Stimulated activated CD4-positive, alpha-beta T cell treated with anti-CD3 and anti-CD28 coated beads, Interleukin-15, amount 100 ng/mL, for 1 hour (primary cell): ENCODE results near the gene ADGRD1.

Experiments
- DNase-seq, 2 donors: peaks; one replicate each; pipeline ENCODE4 v3.0.0-alpha.2; 2020; ENCODE audit warnings: low read depth in 1 of 2, low spot score in 1 of 2

Gene ADGRD1

GRCh38 chr12:130965214-130965613, 11.5 kb downstream of the ADGRD1 start:
- DNase-seq = no peak

GRCh38 chr12:130965668-130966067, 12.0 kb downstream of the ADGRD1 start:
- no peak for DNase-seq

GRCh38 chr12:130966443-130967030, 12.8 kb downstream of the ADGRD1 start:
- no peak for DNase-seq

- no peak for DNase-seq
Observed at GRCh38 chr12:130967636-130968035, 13.9 kb downstream of the ADGRD1 start.

GRCh38 chr12:130968611-130969010, 14.9 kb downstream of the ADGRD1 start:
- DNase-seq = no peak

GRCh38 chr12:130969223-130969622, 15.5 kb downstream of the ADGRD1 start:
- DNase-seq = no peak

GRCh38 chr12:130970165-130970907, 16.6 kb downstream of the ADGRD1 start:
- DNase-seq = no peak

GRCh38 chr12:130970908-130971233, 17.2 kb downstream of the ADGRD1 start:
- no peak for DNase-seq

GRCh38 chr12:130971925-130972585, 18.3 kb downstream of the ADGRD1 start:
- no peak for DNase-seq

- DNase-seq = no peak
Observed at GRCh38 chr12:130972586-130972950, 18.9 kb downstream of the ADGRD1 start.

GRCh38 chr12:130973109-130973508, 19.4 kb downstream of the ADGRD1 start:
- no peak for DNase-seq

GRCh38 chr12:130973906-130974305, 20.2 kb downstream of the ADGRD1 start:
- DNase-seq = no peak

GRCh38 chr12:130975116-130975515, 21.4 kb downstream of the ADGRD1 start:
- no peak for DNase-seq

- DNase-seq = no peak
Observed at GRCh38 chr12:130976171-130976720, 22.5 kb downstream of the ADGRD1 start.

GRCh38 chr12:130977046-130977742, 23.5 kb downstream of the ADGRD1 start:
- no peak for DNase-seq

GRCh38 chr12:130977743-130978095, 24.0 kb downstream of the ADGRD1 start:
- no peak for DNase-seq

- DNase-seq = no peak
Observed at GRCh38 chr12:130978785-130979184, 25.1 kb downstream of the ADGRD1 start.

GRCh38 chr12:130981074-130981742, 27.5 kb downstream of the ADGRD1 start:
- no peak for DNase-seq

GRCh38 chr12:130981911-130982310, 28.2 kb downstream of the ADGRD1 start:
- DNase-seq = no peak

- no peak for DNase-seq
Observed at GRCh38 chr12:130982565-130983225, 29.0 kb downstream of the ADGRD1 start.
